K562 (cell line): ENCODE data around the gene TTLL4. TPM values are rescaled to one million over a fixed set of nuclear protein-coding genes. Genes with fewer than 3 reads are reported as not detected.

Experiments
- ATAC-seq: fragments of 200-7000 bp; cut with Tn5 transposase; 3 replicates; pipeline ENCODE4 v1.9.1; 2020; ENCODE audit warnings: moderate library complexity
- BruUV-seq: library from RNA; stranded (reverse); fragments of 400-500 nt; replicated peaks from 2 replicates; lab custom pipeline; 2021; lab: Mats Ljungman, UMichigan
- CTCF ChIA-PET: fragments of 300-600 bp; formaldehyde crosslinking; extraction: SDS; loops from one replicate; lab custom pipeline; 2021; ENCODE audit warnings: low intra/inter-chr PET ratio; lab: Yijun Ruan, JAX
- POLR2A ChIA-PET: fragments of 300-600, 350-650 bp; sonication (Branson Sonifier 250); formaldehyde crosslinking; extraction: SDS; loops from one replicate; lab custom pipeline; 2021; ENCODE audit warnings: antibody characterized with exemption, inconsistent platforms; lab: Yijun Ruan, JAX
- DNase-seq, 4 experiments: peaks; one replicate each; pipeline versions ENCODE4 v3.0.0 to v3.0.0-alpha.2; 2011 to 2018; ENCODE audit warnings: low spot score in 3 of 4, mixed read lengths in 3 of 4; ENCODE audit errors: extremely low read depth in 1 of 4
- FAIRE-seq: peaks from 2 replicates; lab custom pipeline; 2011; peaks lifted over from hg19 to GRCh38; lab: Jason Lieb, UNC
- H2AFZ ChIP-seq: 2 replicates; pipeline ENCODE4 v1.6.0; 2011; ENCODE audit warnings: low read depth, low read length, control low read depth, inconsistent platforms
- H3K27ac ChIP-seq: fragments of 200-600 bp; 3 replicates; pipeline ENCODE4 v1.8.0; 2011; ENCODE audit warnings: low read depth, mild to moderate bottlenecking, control low read depth, inconsistent platforms, low read length, moderate library complexity, mixed read lengths; ENCODE audit errors: extremely low read depth
- H3K27me3 ChIP-seq, 2 experiments: fragments of 300-600 bp in 1 of 2; 2 replicates in 1 of 2; 3 replicates in 1 of 2; pipeline versions ENCODE4 v1.6.0 to v1.8.0; 2011; ENCODE audit warnings: inconsistent platforms in 2 of 2, low read length in 2 of 2, mild to moderate bottlenecking in 1 of 2, mixed read lengths in 1 of 2, moderate library complexity in 1 of 2; ENCODE audit not compliant: control insufficient read depth in 2 of 2, insufficient read depth in 2 of 2
- H3K36me3 ChIP-seq: fragments of 300-600 bp; 3 replicates; pipeline ENCODE4 v1.8.0; 2011; ENCODE audit warnings: mild to moderate bottlenecking, low read length, inconsistent platforms; ENCODE audit not compliant: control insufficient read depth, insufficient read depth
- H3K4me1 ChIP-seq, 2 experiments: fragments of 200-600 bp in 1 of 2; replicated peaks in 1 of 2; 2 replicates in 1 of 2; 3 replicates in 1 of 2; pipeline versions ENCODE4 v1.5.1 to v1.8.0; 2011; ENCODE audit warnings: inconsistent platforms in 2 of 2, low read length in 2 of 2, mild to moderate bottlenecking in 1 of 2, mixed read lengths in 1 of 2, moderate library complexity in 1 of 2; ENCODE audit not compliant: control insufficient read depth in 2 of 2, insufficient read depth in 2 of 2
- H3K4me2 ChIP-seq: 2 replicates; pipeline ENCODE4 v1.6.1; 2011; ENCODE audit warnings: low read length, control low read depth, inconsistent platforms, mixed read lengths; ENCODE audit not compliant: insufficient read depth
- H3K4me3 ChIP-seq: fragments of 200-600 bp; sonication (generic), shearing (Covaris generic); 2 replicates; pipeline ENCODE4 v1.5.1; 2016; ENCODE audit warnings: control low read depth, inconsistent platforms
- H3K79me2 ChIP-seq: fragments of 200-600 bp; 3 replicates; pipeline ENCODE4 v1.8.0; 2011; ENCODE audit warnings: low read length, inconsistent platforms; ENCODE audit not compliant: control insufficient read depth, insufficient read depth
- H3K9ac ChIP-seq, 2 experiments: 2 replicates each; pipeline versions ENCODE4 v1.6.0 to v1.6.1; 2011; ENCODE audit warnings: low read depth in 2 of 2, low read length in 2 of 2, control low read depth in 1 of 2, inconsistent platforms in 1 of 2, mild to moderate bottlenecking in 1 of 2, mixed read lengths in 1 of 2; ENCODE audit not compliant: insufficient read depth in 1 of 2
- H3K9me1 ChIP-seq: one replicate; pipeline ENCODE4 v1.6.0; 2011; ENCODE audit warnings: inconsistent platforms, mild to moderate bottlenecking, low read length, moderate library complexity; ENCODE audit not compliant: control insufficient read depth, insufficient read depth
- H3K9me3 ChIP-seq: replicated peaks from 2 replicates; pipeline ENCODE4 v1.5.1; 2011; ENCODE audit warnings: low read depth, low read length, inconsistent platforms; ENCODE audit not compliant: control insufficient read depth, insufficient read depth
- H4K20me1 ChIP-seq: replicated peaks from 2 replicates; pipeline ENCODE4 v1.6.1; 2011; ENCODE audit warnings: low read length, inconsistent platforms, mixed read lengths; ENCODE audit not compliant: control insufficient read depth, insufficient read depth
- DIDO1 ChIP-seq: fragments of 450-650 bp; IDR thresholded peaks from 2 replicates; pipeline ENCODE4 v1.6.1; 2016; ENCODE audit warnings: low read depth, missing biosample characterization, missing genetic modification characterization
- ERF ChIP-seq: fragments of 450-650 bp; formaldehyde crosslinking; IDR thresholded peaks from 2 replicates; pipeline ENCODE4 v1.4.0; 2020; ENCODE audit warnings: mild to moderate bottlenecking, mixed read lengths
- HSF4 ChIP-seq: fragments of 250-450 bp; sonication (Bioruptor Pico); IDR thresholded peaks from 2 replicates; pipeline ENCODE4 v2.1.2; 2022; ENCODE audit warnings: mild to moderate bottlenecking, moderate library complexity, borderline replicate concordance
- MAFK ChIP-seq: IDR thresholded peaks from 2 replicates; pipeline ENCODE4 v1.6.1; 2011; ENCODE audit warnings: low read length, improper control_type of control experiment
- PPARD ChIP-seq: fragments of 250-450 bp; sonication (Bioruptor Pico); IDR thresholded peaks from 2 replicates; pipeline ENCODE4 v1.8.0; 2022; ENCODE audit warnings: inconsistent platforms, mild to moderate bottlenecking, moderate library complexity
- RUNX1 ChIP-seq: sonication (generic); IDR thresholded peaks from 2 replicates; pipeline ENCODE4 v1.6.1; 2016; ENCODE audit warnings: antibody characterized with exemption, low read depth
- SMARCE1 ChIP-seq: fragments of 450-650 bp; IDR thresholded peaks from 2 replicates; pipeline ENCODE4 v1.7.1; 2016; ENCODE audit warnings: mild to moderate bottlenecking
- ZNF174 ChIP-seq: fragments of 250-450 bp; sonication (Bioruptor Pico); IDR thresholded peaks from 2 replicates; pipeline ENCODE4 v1.4.0; 2020; ENCODE audit warnings: mild to moderate bottlenecking
- WGBS: fragments of 100-300 bp; shearing (Covaris generic); methylation state at CpG from one replicate; pipeline ENCODE4 v1.1.6; 2016; ENCODE audit warnings: low coverage, mixed read lengths; ENCODE audit not compliant: insufficient coverage; ENCODE audit errors: missing lambda C conversion rate; 5-methylcytosine and 5-hydroxymethylcytosine counted together
- in situ Hi-C: fragments of 300-500 bp; cut with MboI; formaldehyde crosslinking; loops from 4 replicates; pipeline ENCODE4 v1.15.0; 2018; ENCODE audit warnings: inconsistent platforms, mixed read lengths
- intact Hi-C: fragments of 100-400 bp; cut with micrococcal nuclease; formaldehyde crosslinking; loops from 2 replicates; pipeline ENCODE4 v1.14.2; 2022
- polyA plus RNA-seq, 8 experiments: library from polyadenylated mRNA; depleted of rRNA in 4 of 8; stranded (reverse) in 5 of 8; unstranded in 3 of 8; fragments of >200 nt; fragmentation: Nextera tagmentation in 2 of 8; fragmentation: Illumina TruSeq in 1 of 8; extraction: Ambion mirVana in 2 of 8; extraction: Trizol in 1 of 8; gene quantifications; 2 replicates each; pipeline versions ENCODE4 v1.2.1 to v1.2.3, GENCODE V29; 2011 to 2014; ENCODE audit warnings: inconsistent platforms in 1 of 8, missing spikeins in 1 of 8
- total RNA-seq, 7 experiments: library from RNA; depleted of rRNA in 6 of 7; stranded (reverse); fragments of >200 nt in 6 of 7; fragmentation: Illumina TruSeq in 2 of 7; extraction: Trizol in 2 of 7; gene quantifications; 2 replicates each; pipeline versions ENCODE4 v1.2.1 to v1.2.3, GENCODE V29; 2011 to 2021; ENCODE audit warnings: low replicate concordance in 1 of 7
- TF ChIP-seq, protein P1 (sequence below): fragments of 250-450 bp; sonication (Bioruptor Pico); IDR thresholded peaks from 2 replicates; pipeline ENCODE4 v1.9.0; 2021; ENCODE audit warnings: mild to moderate bottlenecking
- TF ChIP-seq, protein P2 (sequence below): sonication (generic); formaldehyde crosslinking; IDR thresholded peaks from 2 replicates; pipeline ENCODE4 v1.8.0; 2022; ENCODE audit warnings: mild to moderate bottlenecking, missing genetic modification reagents

Gene TTLL4
- total and polyA plus RNA-seq, 9 of the 15 experiments (the other 6 are each of a cell fraction or from before 2014, with no cell fraction given), result 12.6 to 67.5 (median 24.5) TPM

DNA sequence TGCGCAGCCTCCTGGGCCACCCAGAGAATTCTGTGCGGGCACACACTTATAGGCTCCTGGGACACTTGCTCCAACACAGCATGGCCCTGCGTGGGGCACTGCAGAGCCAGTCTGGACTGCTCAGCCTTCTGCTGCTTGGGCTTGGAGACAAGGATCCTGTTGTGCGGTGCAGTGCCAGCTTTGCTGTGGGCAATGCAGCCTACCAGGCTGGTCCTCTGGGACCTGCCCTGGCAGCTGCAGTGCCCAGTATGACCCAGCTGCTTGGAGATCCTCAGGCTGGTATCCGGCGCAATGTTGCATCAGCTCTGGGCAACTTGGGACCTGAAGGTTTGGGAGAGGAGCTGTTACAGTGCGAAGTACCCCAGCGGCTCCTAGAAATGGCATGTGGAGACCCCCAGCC is 11.8 kb upstream of the TTLL4 start:
- H3K4me3 ChIP-seq, result no peak overlapping the region
- no TSS peak for BruUV-seq
- POLR2A ChIA-PET, result interaction anchor here (1.5 kb wide), 1 partner anchor 9 kb away, joined by 3 read pairs; no protein-coding TSS in a partner anchor
- no peaks in the 10 kb centered on the region for H3K27me3 ChIP-seq
- CTCF ChIA-PET, result no interaction called here
- ATAC-seq (no peak), DNase-seq (no peak), FAIRE-seq (no peak)
- no peaks in the 10 kb centered on the region for H4K20me1 ChIP-seq
- intact Hi-C loops (no loop called here), in situ Hi-C loops (no loop called here)
- H3K9me3 ChIP-seq, result no peaks in the 10 kb centered on the region
- H3K9me1 ChIP-seq, result no peaks in the 10 kb centered on the region
- no peaks in the 10 kb centered on the region for H3K4me1 ChIP-seq
- no peak overlapping the region; a peak in 1 of 4 replicates for H3K9ac ChIP-seq
- no peak overlapping the region for H2AFZ ChIP-seq
- no peak overlapping the region for H3K27ac ChIP-seq
- H3K36me3 ChIP-seq, result no peaks in the 10 kb centered on the region
- TF ChIP-seq MAFK, result no peak
- H3K79me2 ChIP-seq, result no peaks in the 10 kb centered on the region
- H3K4me2 ChIP-seq, result no peak overlapping the region
- WGBS, result 55% methylated on average over 8 of the region's 8 CpGs

DNA sequence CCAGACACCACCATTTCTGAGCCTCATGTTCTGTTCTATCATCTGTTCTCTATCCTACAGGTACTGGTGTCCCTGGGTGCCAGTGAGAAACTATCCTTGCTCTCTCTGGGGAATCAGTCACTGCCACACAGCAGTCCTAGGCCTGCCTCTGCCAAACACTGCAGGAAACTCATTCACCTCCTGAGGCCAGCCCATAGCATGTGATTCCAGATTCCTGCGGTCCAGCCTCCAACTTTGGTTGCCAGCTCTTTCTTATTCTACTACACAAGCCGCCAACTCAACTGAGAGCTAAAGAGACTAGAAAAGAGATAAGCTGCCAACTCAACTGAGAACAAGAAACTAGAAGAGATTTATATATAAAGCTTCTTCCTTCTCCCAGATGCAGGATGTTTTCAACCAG is 8.8 kb upstream of the TTLL4 start:
- Histone ChIP-seq H3K27me3 (no peaks in the 10 kb centered on the region), H3K4me3 (no peak overlapping the region), H3K9ac (no peak overlapping the region), H3K9me1 (no peaks in the 10 kb centered on the region), H3K36me3 (no peaks in the 10 kb centered on the region), H3K27ac (no peak overlapping the region)
- no TSS peak for BruUV-seq
- CTCF ChIA-PET, result no interaction called here
- DNase-seq, result no peak
- WGBS, result 30% methylated on average over 1 of the region's 2 CpGs
- POLR2A ChIA-PET, result interaction anchor here (0.6 kb wide), 2 partner anchors 21 to 443 kb away, joined by 3 read pairs; no protein-coding TSS in a partner anchor
- intact Hi-C loops, result no loop called here
- no peak for TF ChIP-seq PPARD
- no peak for TF ChIP-seq RUNX1
- TF ChIP-seq ZNF174 (CRISPR knock-in tag), result no peak
- TF ChIP-seq, protein P1, sequence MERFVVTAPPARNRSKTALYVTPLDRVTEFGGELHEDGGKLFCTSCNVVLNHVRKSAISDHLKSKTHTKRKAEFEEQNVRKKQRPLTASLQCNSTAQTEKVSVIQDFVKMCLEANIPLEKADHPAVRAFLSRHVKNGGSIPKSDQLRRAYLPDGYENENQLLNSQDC (CRISPR knock-in tag), result no peak
- no peak for TF ChIP-seq ERF
- TF ChIP-seq SMARCE1, result no peak
- TF ChIP-seq HSF4 (CRISPR knock-in tag), result no peak
- TF ChIP-seq DIDO1 (tag), result no peak
- TF ChIP-seq, protein P2, sequence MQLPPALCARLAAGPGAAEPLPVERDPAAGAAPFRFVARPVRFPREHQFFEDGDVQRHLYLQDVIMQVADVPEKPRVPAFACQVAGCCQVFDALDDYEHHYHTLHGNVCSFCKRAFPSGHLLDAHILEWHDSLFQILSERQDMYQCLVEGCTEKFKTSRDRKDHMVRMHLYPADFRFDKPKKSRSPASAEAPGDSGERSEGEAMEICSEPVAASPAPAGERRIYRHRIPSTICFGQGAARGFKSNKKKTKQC (CRISPR knock-in tag), result no peak
- TF ChIP-seq, all 486 proteins: peak for 0
- Histone ChIP-seq H4K20me1 (no peaks in the 10 kb centered on the region), H3K4me1 (no peaks in the 10 kb centered on the region), H3K79me2 (no peaks in the 10 kb centered on the region), H3K9me3 (no peaks in the 10 kb centered on the region), H3K4me2 (no peak overlapping the region), H2AFZ (no peak overlapping the region)
- in situ Hi-C loops, result no loop called here
- FAIRE-seq, result no peak
- ATAC-seq, result no peak
